NT2/D1 (cell line): ENCODE results near the gene MED20.

Experiments
- SUZ12 ChIP-seq: IDR thresholded peaks from 2 replicates; pipeline ENCODE4 v1.6.1; 2011; ENCODE audit not compliant: insufficient read length, insufficient read depth; ENCODE audit errors: extremely low read depth
- YY1 ChIP-seq: IDR thresholded peaks from 2 replicates; pipeline ENCODE4 v1.6.1; 2011; ENCODE audit not compliant: insufficient read length, insufficient read depth
- ZNF274 ChIP-seq: IDR thresholded peaks from 2 replicates; pipeline ENCODE4 v1.6.1; 2011; ENCODE audit warnings: mild to moderate bottlenecking, low read depth, low read length

DNA sequence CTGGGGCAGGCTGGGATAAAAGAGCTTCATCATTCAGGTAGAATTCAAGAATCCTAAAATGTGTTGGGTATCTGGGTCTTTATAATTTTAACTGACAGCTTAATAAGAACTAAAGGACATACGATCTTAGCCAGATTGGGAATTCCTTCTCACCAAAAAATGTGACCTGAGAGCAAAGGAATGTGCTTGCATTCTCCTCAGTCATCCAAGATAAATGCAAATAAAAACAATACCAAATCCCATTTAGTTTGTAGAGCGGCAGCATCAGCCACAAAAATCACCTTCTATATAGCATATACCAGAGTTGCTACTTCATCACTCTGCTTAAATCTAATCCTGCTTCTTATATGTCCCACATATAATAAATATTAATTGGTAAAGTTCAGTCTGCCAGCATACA is 42.7 kb downstream of the MED20 start:
- TF ChIP-seq SUZ12: no peak
- no peak for TF ChIP-seq ZNF274
- no peak for TF ChIP-seq YY1
